GM18873 (cell line): ENCODE measurements around the gene IPO11.
A peak's percentile ranks its signal among the peaks of the same experiment; 100 is the strongest.
"Not testable (repeated sequence)": the region's sequence is repeated elsewhere in the genome, so short reads cannot be mapped to it uniquely, and the experiment has no call there.

Experiments used
- ATAC-seq: cut with Tn5 transposase; IDR thresholded peaks from one replicate; pipeline ENCODE4 v1.9.1; 2021; ENCODE audit warnings: mild to moderate bottlenecking, moderate library complexity, moderate number of reproducible peaks; ENCODE audit not compliant: unreplicated experiment, low FRiP score

The IPO11 gene

DNA sequence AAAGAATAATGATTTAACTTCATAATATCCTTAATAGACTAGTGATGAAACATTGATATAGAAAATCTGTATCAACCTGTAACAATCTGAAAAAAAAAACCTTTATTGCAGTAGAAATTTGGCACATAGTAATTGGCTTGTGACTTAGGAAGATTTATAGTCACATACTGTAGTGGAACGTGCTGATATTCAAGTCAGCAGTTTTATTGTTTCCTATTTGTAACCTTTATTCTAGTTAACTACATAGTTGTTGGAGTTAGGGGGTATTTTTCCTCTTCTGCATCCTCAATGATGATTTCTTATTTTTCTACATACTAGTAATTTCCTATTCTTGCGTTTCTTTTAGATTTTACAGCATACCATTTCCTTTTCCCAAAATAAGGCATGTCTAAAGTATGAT is 151.5 kb downstream of the IPO11 start:
- ATAC-seq, result no peak

DNA sequence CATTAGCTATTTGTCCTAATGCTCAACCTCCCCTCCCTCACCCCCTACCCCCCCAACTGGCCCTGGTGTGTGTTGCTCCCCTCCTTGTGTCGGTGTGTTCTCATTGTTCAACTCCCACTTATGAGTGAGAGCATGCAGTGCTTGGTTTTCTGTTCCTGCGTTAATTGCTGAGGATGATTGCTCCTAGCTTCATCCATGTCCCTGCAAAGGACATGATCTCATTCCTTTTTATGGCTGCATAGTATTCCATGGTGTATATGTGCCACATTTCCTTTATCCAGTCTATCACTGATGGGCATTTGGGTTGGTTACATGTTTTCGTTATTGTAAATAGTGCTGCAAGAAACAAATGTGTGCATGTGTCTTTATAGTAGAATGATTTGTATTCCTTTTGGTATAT is 153.2 kb downstream of the IPO11 start:
- not testable (repeated sequence) for ATAC-seq

DNA sequence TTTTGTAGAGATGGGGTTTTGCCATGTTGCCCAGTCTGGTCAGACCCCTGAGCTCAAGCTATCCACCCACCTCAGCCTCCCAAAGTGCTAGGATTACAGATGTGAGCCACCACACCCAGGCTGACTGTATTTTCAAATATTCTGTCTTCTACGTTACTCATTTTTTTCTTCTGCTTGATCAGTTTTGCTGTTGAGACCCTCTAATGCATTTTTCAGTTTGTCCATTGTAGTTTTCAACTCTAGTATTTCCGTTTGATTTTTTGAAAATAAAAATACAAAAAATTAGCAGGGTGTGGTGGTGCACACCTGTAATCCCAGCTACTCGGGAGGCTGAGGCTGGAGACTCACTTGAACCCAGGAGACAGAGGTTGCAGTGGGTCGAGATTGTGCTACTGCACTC is 155.6 kb downstream of the IPO11 start:
- no peak for ATAC-seq

DNA sequence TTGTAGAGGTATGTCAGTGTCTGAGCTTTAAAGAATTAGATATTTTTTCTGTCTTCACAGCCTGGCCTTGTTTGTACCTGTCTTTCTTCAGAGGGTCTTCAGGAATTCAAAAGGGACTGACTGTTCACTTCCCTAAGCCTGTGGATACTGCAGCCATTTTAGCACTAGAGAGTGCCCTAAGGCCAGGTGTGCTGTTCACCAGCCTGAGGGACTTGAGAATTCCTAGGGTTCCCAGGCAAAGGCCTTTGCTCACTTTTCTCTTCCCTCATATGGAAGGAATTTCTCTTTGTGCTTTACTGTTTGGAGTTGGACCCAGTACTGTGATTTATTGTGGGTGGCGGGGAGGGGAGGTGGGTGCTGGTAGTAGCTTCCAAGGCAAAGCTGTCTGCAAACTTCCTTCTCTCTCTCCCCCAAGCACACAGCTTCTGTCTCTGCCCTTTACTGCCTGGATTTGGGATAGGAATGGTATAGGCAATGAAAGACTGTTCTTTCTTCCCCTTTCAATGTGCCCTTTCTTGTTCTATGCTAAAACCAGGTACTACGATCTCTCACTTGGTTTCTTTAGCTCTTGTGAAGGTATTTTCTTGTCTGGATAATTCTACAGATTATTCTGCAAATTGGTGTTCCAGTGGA is 156.4 kb downstream of the IPO11 start:
- ATAC-seq, result no peak

DNA sequence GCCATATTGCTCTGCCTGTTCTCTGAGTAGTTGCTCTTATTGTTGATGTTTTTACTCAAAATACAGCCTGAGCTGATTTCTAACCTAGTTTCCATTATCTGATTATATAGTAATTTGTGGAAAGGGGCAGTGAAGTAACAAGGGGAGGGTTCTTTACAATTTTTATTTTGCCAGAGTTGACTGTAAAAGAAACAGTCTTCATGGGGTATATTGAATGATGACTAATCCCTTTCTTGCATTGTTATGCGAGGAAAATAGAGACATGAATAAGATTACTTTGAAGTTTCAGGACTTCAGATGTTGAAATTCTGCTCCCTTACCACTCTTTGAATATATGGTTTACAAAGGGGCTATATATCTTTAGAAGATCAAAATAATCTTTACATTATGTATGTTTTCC is 156.9 kb downstream of the IPO11 start:
- no peak for ATAC-seq

DNA sequence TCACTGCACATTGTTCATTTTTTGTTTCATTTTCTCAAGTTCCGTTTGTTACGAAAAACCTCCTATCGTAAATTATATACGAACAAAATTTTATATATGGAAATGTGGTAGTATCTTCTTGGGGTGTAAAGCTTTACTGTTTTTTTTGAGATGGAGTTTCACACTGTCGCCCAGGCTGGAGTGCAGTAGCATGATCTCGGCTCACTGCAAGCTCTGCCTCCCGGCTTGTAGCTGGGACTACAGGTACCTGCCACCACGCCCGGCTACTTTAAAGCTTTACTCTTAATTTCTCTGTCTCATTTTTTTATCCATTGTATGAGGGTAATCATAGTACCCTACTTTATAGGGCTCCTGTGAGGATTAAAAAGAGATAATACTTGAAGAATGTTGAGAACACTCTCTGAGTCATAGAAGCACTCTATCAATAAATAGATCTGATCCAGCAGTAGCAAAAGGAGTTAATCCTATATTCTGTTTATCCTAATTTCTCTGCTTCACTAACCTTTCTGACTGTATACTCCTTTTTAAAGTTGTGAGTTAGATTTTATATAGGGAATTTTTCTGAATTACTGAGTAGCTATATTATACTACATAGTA is 160.5 kb downstream of the IPO11 start:
- no peak for ATAC-seq

DNA sequence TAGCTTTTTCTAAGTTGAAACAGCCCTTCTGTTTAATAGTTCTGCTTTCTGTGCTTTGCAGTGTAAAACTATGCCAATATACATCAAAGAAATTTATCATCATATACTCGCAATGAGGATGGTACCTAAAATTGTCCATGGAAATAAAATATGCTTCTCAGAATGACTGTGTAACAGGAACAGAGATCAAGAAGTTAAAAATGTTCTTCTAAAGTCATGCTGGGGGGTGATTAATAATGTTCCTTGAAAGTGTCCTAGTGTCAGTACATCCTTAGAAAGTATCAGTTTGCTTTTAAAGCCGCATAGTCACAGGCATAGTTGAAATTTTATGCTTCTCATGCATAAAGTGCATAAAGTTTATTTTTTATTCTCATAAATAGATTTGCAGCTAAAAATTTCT is 162.0 kb downstream of the IPO11 start:
- no peak for ATAC-seq

DNA sequence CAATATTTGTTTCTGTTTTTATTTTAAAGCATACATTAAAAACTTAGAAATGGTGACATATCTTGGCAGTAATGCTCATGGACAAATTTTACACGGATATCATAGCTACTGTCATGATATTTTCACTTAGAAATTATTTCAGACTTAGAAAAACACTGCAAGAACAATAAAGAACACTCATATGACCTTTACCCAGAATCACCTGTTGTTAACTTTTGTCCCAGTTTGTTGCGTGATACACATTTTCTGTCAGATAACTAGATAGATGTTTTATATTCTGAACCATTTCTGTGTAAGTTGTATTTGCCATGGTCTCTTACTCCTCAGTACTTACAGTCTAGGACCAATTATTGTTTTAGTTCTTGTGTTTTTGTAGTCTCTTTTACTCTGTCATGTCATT is 162.5 kb downstream of the IPO11 start:
- ATAC-seq, result no peak

DNA sequence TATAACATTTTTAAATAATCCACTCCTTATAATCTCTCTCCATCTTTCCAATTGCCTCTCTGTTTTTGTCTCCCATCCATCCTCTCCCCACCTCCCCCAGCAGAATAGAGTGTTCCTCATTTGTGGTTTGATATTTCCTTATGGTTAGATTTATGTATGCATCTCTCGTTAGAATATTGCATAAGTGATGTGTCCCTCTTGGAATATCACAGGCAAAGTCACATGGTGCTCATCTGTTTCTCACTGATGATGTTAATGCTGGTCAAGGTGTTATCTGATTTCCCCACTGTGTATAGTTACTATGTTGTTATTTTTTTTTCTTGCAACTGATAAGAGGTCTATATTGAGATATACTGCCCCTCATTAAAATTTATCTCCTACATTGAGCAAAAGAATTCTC is 162.9 kb downstream of the IPO11 start:
- no peak for ATAC-seq

DNA sequence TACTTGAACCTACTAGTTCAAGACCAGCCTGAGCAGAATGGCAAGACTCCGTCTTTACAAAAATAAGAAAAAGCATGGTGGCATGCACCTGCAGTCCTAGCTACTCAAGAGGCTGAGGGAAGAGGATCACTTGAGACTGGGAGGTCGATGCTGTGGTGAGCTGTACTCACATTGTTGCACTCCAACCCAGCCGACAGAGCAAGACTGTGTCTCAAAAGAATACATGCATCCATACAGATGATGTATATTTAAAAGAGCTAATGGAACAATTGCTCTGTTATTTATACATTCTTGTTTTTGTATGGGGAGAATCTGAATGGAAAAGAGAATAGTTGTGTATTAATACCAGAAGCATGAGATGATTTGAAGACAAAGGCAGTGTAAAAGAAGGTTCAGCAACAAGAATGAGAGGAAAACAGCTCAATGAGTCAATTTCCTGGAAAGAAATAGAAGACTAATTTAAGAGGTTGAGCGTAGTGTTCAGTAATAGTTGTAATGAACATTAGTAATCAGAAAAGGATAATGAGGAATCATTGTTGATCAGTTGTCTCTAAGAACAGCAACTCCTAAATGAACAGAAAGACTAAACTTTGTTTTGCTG is 164.1 kb downstream of the IPO11 start:
- ATAC-seq, result no peak

DNA sequence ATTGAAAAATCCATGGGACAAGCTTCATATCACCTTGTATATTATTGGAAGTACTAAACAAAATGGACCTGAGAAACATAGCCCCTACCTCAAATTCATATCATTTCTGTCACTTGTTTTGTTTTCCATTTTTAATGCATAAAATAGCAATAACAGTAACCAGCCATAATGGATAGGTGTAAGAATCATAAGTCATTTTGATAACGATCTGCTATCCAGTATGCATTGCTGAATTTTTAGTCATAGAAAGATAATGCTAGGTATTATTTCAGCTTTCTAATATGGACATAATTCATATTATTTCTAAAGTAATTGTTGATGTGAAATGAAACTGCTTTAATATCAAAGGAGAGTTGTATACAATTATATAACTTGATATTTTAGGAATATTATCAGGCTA is 164.9 kb downstream of the IPO11 start:
- no peak for ATAC-seq

DNA sequence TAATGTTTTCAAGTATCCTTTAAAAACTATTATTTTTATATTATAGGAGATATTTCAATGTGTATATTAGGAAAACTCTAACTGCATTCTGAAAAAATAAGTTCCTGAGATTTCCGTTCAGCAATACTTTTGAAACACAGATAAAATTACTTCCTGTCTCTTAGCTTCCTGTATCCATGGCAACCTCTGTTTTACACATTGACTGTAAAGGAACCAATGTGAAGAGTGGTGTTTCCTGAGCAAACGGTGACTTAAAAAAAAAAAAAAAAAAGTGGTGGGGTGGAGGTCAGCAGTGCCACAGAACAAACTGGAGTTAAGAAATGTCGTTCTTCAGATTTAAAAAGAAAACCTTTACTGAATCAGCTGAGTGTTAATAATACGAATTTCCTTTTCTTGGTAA is 166.0 kb downstream of the IPO11 start, which contains the start of gene LRRC70:
Gene LRRC70, plus strand, starts transcription at position 280 of the 400 bp plus-strand sequence. CDS start 620 bp downstream, outside the sequence.
- ATAC-seq, result peak; percentile 78

DNA sequence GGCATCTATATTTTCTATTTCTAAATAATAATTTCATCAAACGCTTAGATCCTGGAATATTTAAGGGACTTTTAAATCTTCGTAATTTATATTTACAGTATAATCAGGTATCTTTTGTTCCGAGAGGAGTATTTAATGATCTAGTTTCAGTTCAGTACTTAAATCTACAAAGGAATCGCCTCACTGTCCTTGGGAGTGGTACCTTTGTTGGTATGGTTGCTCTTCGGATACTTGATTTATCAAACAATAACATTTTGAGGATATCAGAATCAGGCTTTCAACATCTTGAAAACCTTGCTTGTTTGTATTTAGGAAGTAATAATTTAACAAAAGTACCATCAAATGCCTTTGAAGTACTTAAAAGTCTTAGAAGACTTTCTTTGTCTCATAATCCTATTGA is 167.2 kb downstream of the IPO11 start:
- ATAC-seq, result no peak

DNA sequence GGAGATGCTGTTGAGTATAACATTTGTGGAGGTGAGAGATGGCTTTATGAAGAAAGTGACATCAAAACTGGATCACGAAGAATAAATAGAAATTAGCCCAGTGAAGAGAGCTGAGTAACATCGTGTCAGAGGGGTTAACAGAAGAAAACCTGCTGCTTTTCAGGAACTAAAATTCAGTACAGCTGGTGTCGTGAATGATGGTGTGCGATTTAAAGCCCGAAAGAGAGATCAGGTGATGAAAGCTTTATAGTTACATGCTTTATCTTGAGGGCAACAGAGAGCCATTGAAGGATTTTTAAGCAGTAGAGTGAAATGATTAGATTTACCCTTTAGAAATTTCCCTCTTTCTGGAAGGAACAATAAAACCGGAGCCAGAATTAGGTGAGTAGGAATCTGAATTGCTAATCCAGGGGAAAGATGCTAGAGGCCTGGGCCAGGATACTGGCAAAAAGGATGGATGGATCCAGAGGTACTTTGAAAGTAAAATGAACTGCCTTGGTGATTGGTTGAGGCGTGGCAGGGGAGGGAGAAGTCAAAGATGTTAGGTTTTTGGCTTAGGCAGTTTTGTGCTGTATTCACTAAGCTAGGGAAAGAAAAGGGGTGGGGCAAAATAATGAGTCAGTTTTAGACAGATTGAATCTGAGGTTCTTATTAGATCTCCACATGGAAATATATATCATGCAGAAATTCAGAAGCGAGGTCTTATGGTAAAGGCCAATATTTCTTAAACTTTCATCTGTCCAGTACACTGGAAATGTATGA is 169.5 kb downstream of the IPO11 start:
- no peak for ATAC-seq

DNA sequence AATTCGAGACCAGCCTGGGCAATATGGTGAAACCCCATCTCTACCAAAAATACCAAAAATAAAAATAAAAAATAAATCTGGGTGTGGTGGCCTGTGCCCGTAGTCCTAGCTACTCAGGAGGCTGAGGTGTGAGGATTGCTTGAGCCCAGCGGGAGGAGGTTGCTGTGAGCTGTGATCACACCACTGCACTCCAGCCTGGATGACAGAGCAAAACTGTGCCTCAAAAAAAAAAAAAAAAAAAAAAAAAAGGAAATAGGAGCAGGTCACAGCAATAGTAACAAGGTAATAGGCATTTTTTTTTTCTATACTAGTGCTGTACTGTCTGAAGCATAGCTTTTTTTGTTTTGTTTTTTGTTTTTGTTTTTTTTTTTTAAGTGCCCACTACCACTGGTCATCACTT is 171.8 kb downstream of the IPO11 start:
- no peak for ATAC-seq

DNA sequence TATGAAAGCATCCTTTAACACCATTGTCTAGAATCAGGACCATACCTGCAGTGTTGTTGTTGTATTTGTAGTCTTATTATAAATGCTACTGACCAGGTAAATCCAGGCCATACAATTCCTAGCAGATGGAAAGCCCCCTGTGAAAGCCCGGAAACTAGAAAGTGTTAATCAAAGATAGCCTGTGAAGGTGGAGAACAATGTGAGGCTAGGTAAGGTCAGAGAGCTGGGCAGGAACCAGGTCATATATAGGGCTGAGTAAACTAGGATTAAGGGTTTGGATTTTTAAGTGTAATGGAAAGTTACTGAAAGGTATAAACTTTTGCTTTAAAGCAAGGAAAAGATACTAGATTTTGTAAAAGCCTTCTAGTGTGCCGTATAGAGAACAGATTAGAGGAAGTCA is 172.7 kb downstream of the IPO11 start:
- no peak for ATAC-seq

DNA sequence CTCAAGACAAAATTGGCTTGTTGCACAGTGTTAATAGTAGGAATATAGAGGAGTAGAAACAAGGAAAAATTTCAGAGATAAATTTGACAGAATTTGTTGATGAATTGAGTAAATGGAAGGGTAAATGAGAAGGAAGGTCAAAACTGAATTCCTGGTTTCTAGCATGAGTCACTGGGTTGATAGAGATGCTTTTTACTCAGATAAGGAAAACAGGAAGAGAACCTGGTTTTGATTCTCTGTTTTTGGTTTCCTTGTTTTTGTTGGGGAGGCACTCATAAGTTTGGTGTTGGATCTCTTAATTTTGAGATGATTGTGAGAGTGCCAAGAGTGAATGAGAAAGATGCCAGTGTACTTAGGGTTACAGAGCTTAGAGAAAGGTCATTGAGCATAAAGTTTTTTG is 173.2 kb downstream of the IPO11 start:
- no peak for ATAC-seq

DNA sequence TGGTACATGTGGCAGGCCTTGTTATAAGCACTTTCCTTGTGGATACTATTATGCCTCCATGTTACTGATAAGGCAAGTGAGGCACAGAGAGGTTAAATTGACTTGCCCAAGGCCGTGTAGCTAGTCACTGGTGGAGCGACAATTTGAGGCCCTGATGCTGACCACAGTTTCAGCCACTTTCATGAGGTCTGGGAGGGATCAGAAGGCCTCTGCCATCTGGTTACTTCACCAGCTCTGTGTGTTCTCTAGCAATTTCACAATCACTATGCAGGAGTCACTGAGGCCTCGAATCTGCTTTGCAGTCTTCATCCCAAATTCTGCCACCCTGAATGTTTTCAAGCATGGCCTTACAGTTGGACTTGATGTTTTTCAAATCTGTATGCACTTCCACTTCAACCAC is 175.2 kb downstream of the IPO11 start:
- ATAC-seq, result no peak

DNA sequence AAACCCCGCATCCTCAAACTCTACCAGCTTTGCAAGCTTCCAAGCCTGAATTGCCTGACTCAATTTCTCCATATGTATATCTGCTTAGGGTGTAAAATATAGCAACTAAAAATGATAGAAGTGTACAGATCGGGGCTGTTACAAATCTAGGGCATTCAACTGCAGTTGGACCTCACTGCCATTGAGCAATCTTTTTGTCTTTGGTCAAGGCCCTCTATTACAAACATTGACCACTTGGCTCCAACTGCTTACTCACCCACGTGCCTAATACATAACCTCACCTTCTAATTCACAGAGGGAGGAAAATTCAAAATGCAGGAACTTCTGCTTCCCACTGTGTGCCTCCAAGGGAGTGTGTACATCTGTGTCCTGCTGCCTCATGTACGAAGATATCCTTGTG is 176.1 kb downstream of the IPO11 start:
- ATAC-seq, result no peak

DNA sequence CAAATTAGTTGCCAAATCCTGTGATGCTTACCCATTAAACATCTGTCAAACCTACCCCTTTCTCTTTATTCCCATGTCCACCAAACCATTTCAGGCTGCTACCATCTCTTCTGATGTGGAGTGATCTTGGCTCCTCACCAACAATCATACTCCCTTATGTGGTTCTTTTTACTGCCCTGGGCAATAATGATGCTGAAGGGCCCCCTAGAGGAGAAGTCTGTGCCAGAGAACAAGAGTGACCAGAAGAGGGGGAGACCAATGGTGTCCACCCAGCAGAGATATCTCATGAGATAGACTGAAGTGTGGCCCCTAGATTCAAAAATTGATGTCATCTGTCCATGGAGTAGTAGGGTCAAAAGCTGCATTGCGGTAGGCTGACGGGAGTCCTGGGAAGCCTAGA is 176.9 kb downstream of the IPO11 start:
- ATAC-seq, result no peak

DNA sequence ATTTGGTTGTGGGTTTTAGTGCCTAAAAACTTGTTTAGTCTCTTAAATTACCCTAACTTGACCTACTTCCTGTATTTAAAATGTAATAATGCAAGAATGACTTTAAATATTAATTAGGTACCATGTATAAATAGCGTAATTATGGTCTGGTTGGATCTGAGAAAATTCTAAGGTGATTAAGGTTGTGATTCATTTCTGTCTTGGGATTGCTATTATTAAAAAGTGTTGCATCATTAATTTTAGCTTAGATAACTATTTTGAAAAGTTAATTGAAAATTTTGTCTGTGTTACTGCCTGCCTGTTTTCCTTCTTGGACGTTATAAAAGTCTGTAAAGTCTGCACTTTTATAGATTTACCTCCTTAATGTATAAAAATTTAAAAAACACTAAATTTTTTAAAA is 177.8 kb downstream of the IPO11 start:
- no peak for ATAC-seq
